MM.1S (cell line): ENCODE data around the gene CPLANE1.

Source experiments
- CTCF ChIP-seq: fragments of 300-600 bp; sonication (generic); IDR thresholded peaks from 2 replicates; pipeline ENCODE4 v1.5.1; 2016; ENCODE audit warnings: antibody characterized with exemption, low read length, mixed read lengths
- EZH2 ChIP-seq: fragments of 300-600 bp; sonication (generic); optimal IDR thresholded peaks from 2 replicates; pipeline ENCODE3; 2017; ENCODE audit warnings: low read depth, mild to moderate bottlenecking, antibody characterized with exemption, low read length, mixed read lengths
- EZH2phosphoT487 ChIP-seq: fragments of 300-600 bp; sonication (generic); IDR thresholded peaks from 2 replicates; pipeline ENCODE4 v1.6.1; 2018; ENCODE audit warnings: antibody characterized with exemption, low read length

- TF ChIP-seq CTCF (no peak), EZH2phosphoT487 (no peak), EZH2 (no peak)
Measured at GRCh38 chr5:37153661-37154060, 95.5 kb downstream of the CPLANE1 start.
